HepG2 (cell line): ENCODE data around the gene PSME3IP1. TPM values are rescaled to one million over a fixed set of nuclear protein-coding genes. Genes with fewer than 3 reads are reported as not detected.
A peak's percentile ranks its signal among the peaks of the same experiment; 100 is the strongest.

Experiments
- ATAC-seq: fragments of 200-7000 bp; cut with Tn5 transposase; 3 replicates; pipeline ENCODE4 v1.9.1; 2020; ENCODE audit warnings: mild to moderate bottlenecking, moderate library complexity
- BruUV-seq: library from RNA; stranded (reverse); fragments of 400-500 nt; replicated peaks from 2 replicates; lab custom pipeline; 2021; lab: Mats Ljungman, UMichigan
- CTCF ChIA-PET: fragments of 300-600 bp; formaldehyde crosslinking; extraction: SDS; loops from one replicate; lab custom pipeline; 2021; ENCODE audit warnings: low total read pairs, inconsistent platforms, low intra/inter-chr PET ratio; lab: Yijun Ruan, JAX
- POLR2A ChIA-PET: fragments of 350-600 bp; sonication (Branson Sonifier 250); formaldehyde crosslinking; loops from one replicate; lab custom pipeline; 2020; ENCODE audit warnings: antibody characterized with exemption, inconsistent platforms; lab: Yijun Ruan, JAX
- DNase-seq: peaks from one replicate; pipeline ENCODE4 v3.0.0-alpha.2; 2015; ENCODE audit warnings: low spot score
- FAIRE-seq: peaks from 3 replicates; lab custom pipeline; 2011; peaks lifted over from hg19 to GRCh38; lab: Jason Lieb, UNC
- H2AFZ ChIP-seq: one replicate; pipeline ENCODE4 v1.6.1; 2011; ENCODE audit warnings: low read length, inconsistent platforms
- H3K27ac ChIP-seq: fragments of 300-600 bp; 3 replicates; pipeline ENCODE4 v1.8.0; 2011; ENCODE audit warnings: mixed run types, mild to moderate bottlenecking, mixed read lengths, low read length, inconsistent platforms; ENCODE audit not compliant: insufficient read depth; ENCODE audit errors: extremely low read length
- H3K27me3 ChIP-seq, 2 experiments: fragments of 200-600 bp in 1 of 2; 2 replicates in 1 of 2; 3 replicates in 1 of 2; pipeline versions ENCODE4 v1.6.0 to v1.8.0; 2011; ENCODE audit warnings: low read length in 2 of 2, mild to moderate bottlenecking in 2 of 2, moderate library complexity in 2 of 2, inconsistent platforms in 1 of 2; ENCODE audit not compliant: insufficient read depth in 2 of 2, control insufficient read depth in 1 of 2
- H3K36me3 ChIP-seq, 2 experiments: fragments of 200-600 bp in 1 of 2; replicated peaks in 1 of 2; 2 replicates in 1 of 2; 3 replicates in 1 of 2; pipeline versions ENCODE4 v1.5.1 to v1.8.0; 2011; ENCODE audit warnings: low read length in 2 of 2, inconsistent platforms in 1 of 2; ENCODE audit not compliant: insufficient read depth in 2 of 2, control insufficient read depth in 1 of 2
- H3K4me1 ChIP-seq: 2 replicates; pipeline ENCODE4 v1.5.1; 2012; ENCODE audit warnings: low read length, inconsistent platforms; ENCODE audit not compliant: insufficient read depth
- H3K4me2 ChIP-seq: 2 replicates; pipeline ENCODE4 v1.6.0; 2011; ENCODE audit warnings: low read depth, low read length, inconsistent platforms
- H3K4me3 ChIP-seq, 3 experiments: fragments of 200-600 bp in 1 of 3; sonication (generic), shearing (Covaris generic) in 1 of 3; replicated peaks in 1 of 3; 2 replicates each; pipeline ENCODE4 v1.5.1; 2011 to 2016; ENCODE audit warnings: low read length in 3 of 3, inconsistent platforms in 2 of 3, low read depth in 2 of 3, mild to moderate bottlenecking in 2 of 3, control low read depth in 1 of 3, mixed read lengths in 1 of 3; ENCODE audit not compliant: insufficient read depth in 1 of 3
- H3K79me2 ChIP-seq: one replicate; pipeline ENCODE4 v1.6.1; 2011; ENCODE audit warnings: low read length, inconsistent platforms; ENCODE audit not compliant: insufficient read depth
- H3K9ac ChIP-seq: 2 replicates; pipeline ENCODE4 v1.6.0; 2011; ENCODE audit warnings: mild to moderate bottlenecking, low read depth, low read length, inconsistent platforms; ENCODE audit not compliant: insufficient read depth
- H3K9me3 ChIP-seq: 2 replicates; pipeline ENCODE4 v1.5.1; 2012; ENCODE audit warnings: mild to moderate bottlenecking, low read length
- H4K20me1 ChIP-seq: 2 replicates; pipeline ENCODE4 v1.6.0; 2011; ENCODE audit warnings: inconsistent platforms, mild to moderate bottlenecking, low read length, moderate library complexity; ENCODE audit not compliant: insufficient read depth
- FOSL2 ChIP-seq: sonication (generic); formaldehyde crosslinking; IDR thresholded peaks from 2 replicates; pipeline ENCODE4 v1.4.0; 2020; ENCODE audit warnings: missing genetic modification reagents
- RARA ChIP-seq: IDR thresholded peaks from 2 replicates; pipeline ENCODE4 v1.6.1; 2016; ENCODE audit warnings: missing genetic modification reagents, missing compliant biosample characterization
- RBM22 ChIP-seq: fragments of 200-400 bp; formaldehyde crosslinking; optimal IDR thresholded peaks from 2 replicates; pipeline ENCODE3; 2017; ENCODE audit warnings: mild to moderate bottlenecking, low read length, moderate library complexity
- RCOR2 ChIP-seq: IDR thresholded peaks from 2 replicates; pipeline ENCODE4 v1.6.1; 2016; ENCODE audit warnings: missing biosample characterization, missing genetic modification reagents
- RXRA ChIP-seq: sonication (generic); formaldehyde crosslinking; IDR thresholded peaks from 2 replicates; pipeline ENCODE4 v1.5.1; 2020; ENCODE audit warnings: missing genetic modification reagents
- SIN3B ChIP-seq: fragments of 150-350 bp; IDR thresholded peaks from 2 replicates; pipeline ENCODE4 v1.6.1; 2014; ENCODE audit warnings: low read length
- ZNF350 ChIP-seq: sonication (generic); formaldehyde crosslinking; IDR thresholded peaks from 2 replicates; pipeline ENCODE4 v1.4.0; 2020; ENCODE audit warnings: mild to moderate bottlenecking, low read depth, missing genetic modification reagents, borderline replicate concordance
- WGBS: methylation state at CpG from one replicate; pipeline ENCODE4 v1.1.6; 2017; ENCODE audit warnings: low lambda C conversion rate; 5-methylcytosine and 5-hydroxymethylcytosine counted together
- in situ Hi-C: cut with HindIII; loops from 2 replicates; pipeline ENCODE4 v1.10.0; 2017; ENCODE audit warnings: low pct_unique_long_range_greater_than_20kb; ENCODE audit not compliant: extremely low pct_ligation_motif_present
- intact Hi-C: fragments of 100-400 bp; cut with micrococcal nuclease; formaldehyde crosslinking; loops from one replicate; pipeline ENCODE4 v1.10.0; 2022; ENCODE audit not compliant: unreplicated experiment
- polyA plus RNA-seq, 8 experiments: library from polyadenylated mRNA; depleted of rRNA in 3 of 8; stranded (reverse) in 7 of 8; unstranded in 1 of 8; fragments of >200 nt; fragmentation: Illumina TruSeq in 4 of 8; extraction: Trizol in 4 of 8; gene quantifications; 2 replicates each; pipeline versions ENCODE4 v1.2.1 to v1.2.3, GENCODE V29; 2011 to 2016; ENCODE audit warnings: low read depth in 4 of 8, missing spikeins in 1 of 8, mixed read lengths in 1 of 8; ENCODE audit not compliant: insufficient read depth in 1 of 8
- total RNA-seq, 5 experiments: library from RNA; depleted of rRNA; stranded (reverse); fragments of >200 nt; fragmentation: Illumina TruSeq; extraction: Trizol; gene quantifications; 2 replicates each; pipeline ENCODE4 v1.2.3, GENCODE V29; 2016; ENCODE audit warnings: low read depth in 1 of 5
- TF ChIP-seq, protein P1 (sequence below): sonication (generic); formaldehyde crosslinking; IDR thresholded peaks from 2 replicates; pipeline ENCODE4 v1.9.0; 2021; ENCODE audit warnings: missing genetic modification reagents, borderline replicate concordance
- TF ChIP-seq, protein P2 (sequence below): sonication (generic); formaldehyde crosslinking; IDR thresholded peaks from 2 replicates; pipeline ENCODE4 v1.8.1; 2022; ENCODE audit warnings: low read depth, mild to moderate bottlenecking, missing genetic modification reagents
- TF ChIP-seq, protein P3 (sequence below), 2 experiments: IDR thresholded peaks; 2 replicates each; pipeline ENCODE4 v1.6.1; 2011 to 2012; ENCODE audit warnings: low read length in 2 of 2, borderline replicate concordance in 1 of 2, low read depth in 1 of 2, mild to moderate bottlenecking in 1 of 2, moderate library complexity in 1 of 2

Gene PSME3IP1
- total and polyA plus RNA-seq, 2 of the 13 experiments (the other 11 are each of a cell fraction or from before 2014, with no cell fraction given), result 90.8 to 99.8 TPM

DNA sequence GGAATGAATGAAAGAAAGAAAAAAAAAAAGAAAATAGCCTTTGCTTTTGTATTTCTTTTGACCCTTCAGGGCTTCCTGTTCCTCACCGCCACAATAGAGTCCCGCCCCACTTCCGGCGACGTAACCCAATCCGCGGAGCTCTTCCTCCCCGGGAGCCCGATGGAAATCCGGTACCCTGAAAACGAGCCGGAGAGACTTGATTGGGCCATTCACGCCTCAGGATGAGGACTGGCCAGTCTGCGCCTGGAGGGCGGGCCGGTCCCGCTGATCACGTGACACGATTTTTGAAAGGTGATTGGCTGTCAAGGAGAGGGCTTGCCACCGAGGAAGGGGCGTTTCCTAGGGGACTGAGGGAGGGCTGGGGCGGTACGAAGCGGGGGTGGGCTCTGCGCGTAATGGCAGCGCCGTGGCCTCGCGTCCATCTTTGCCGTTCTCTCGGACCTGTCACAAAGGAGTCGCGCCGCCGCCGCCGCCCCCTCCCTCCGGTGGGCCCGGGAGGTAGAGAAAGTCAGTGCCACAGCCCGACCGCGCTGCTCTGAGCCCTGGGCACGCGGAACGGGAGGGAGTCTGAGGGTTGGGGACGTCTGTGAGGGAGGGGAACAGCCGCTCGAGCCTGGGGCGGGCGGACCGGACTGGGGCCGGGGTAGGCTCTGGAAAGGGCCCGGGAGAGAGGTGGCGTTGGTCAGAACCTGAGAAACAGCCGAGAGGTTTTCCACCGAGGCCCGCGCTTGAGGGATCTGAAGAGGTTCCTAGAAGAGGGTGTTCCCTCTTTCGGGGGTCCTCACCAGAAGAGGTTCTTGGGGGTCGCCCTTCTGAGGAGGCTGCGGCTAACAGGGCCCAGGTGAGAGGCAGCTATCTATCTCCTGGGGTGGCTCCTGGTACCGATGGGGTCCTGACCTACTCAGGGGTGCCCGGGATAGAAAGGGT is at the start of gene PSME3IP1, which contains the start of gene RSPRY1 (continued):
- TF ChIP-seq, protein P1, sequence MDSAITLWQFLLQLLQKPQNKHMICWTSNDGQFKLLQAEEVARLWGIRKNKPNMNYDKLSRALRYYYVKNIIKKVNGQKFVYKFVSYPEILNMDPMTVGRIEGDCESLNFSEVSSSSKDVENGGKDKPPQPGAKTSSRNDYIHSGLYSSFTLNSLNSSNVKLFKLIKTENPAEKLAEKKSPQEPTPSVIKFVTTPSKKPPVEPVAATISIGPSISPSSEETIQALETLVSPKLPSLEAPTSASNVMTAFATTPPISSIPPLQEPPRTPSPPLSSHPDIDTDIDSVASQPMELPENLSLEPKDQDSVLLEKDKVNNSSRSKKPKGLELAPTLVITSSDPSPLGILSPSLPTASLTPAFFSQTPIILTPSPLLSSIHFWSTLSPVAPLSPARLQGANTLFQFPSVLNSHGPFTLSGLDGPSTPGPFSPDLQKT, result no peak
- no peak for TF ChIP-seq RCOR2 (CRISPR knock-in tag)
- TF ChIP-seq, protein P2, sequence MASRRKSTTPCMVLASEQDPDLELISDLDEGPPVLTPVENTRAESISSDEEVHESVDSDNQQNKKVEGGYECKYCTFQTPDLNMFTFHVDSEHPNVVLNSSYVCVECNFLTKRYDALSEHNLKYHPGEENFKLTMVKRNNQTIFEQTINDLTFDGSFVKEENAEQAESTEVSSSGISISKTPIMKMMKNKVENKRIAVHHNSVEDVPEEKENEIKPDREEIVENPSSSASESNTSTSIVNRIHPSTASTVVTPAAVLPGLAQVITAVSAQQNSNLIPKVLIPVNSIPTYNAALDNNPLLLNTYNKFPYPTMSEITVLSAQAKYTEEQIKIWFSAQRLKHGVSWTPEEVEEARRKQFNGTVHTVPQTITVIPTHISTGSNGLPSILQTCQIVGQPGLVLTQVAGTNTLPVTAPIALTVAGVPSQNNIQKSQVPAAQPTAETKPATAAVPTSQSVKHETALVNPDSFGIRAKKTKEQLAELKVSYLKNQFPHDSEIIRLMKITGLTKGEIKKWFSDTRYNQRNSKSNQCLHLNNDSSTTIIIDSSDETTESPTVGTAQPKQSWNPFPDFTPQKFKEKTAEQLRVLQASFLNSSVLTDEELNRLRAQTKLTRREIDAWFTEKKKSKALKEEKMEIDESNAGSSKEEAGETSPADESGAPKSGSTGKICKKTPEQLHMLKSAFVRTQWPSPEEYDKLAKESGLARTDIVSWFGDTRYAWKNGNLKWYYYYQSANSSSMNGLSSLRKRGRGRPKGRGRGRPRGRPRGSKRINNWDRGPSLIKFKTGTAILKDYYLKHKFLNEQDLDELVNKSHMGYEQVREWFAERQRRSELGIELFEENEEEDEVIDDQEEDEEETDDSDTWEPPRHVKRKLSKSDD (CRISPR knock-in tag), result 0 out of 2 replicates have a peak, but pooled peaks have one; percentile 74
- TF ChIP-seq RARA (CRISPR knock-in tag), result 0 out of 2 replicates have a peak, but pooled peaks have one; percentile 13

DNA sequence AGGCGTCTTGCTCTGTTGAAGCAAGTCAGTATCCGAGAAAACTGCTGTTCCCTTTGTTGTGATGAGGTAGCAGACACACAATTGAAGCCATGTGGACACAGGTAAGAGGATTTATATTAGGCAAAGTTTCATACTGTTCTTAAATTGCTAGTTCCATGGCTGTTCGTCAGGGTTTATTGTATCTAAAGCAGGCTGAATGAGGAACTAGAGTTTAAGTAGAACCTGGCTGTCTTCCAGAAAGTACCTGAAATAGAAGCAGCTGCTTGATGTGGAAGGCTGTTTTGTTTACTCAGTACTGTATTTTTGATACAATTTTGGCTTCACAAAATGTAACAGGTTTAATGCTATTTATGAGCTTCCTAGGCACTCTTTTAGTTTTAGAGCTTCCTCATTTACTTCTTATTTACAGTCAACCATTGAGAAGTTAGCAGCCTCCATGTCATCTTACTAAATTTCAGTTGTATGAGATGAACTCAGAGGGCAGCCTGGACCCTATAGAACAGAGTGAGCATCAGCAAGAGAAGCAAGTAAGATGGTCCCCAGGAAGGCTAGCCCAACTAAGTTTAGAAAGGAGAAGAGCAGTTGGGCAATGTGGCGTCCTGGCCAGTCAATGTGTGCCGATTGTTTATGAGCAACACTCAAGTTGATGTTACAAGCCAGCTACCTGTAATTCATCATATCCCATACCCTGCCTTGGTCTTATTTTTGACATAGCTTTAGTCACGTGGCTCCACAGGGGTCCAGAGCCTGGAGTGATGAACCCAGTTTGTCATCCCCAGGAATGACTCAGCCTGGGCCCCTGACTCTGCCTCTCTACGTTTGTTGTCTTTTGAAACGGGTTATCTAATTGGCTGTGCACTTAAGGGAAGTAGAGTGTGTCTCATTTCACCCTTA is 49.5 kb upstream of the PSME3IP1 start:
- CTCF ChIA-PET, result no interaction called here
- peak; percentile 46; the same call in 2 of the 3 replicates for ATAC-seq
- H3K36me3 ChIP-seq, result peaks cover 44 to 78% of the 10 kb centered on the region in 2 experiments

More for the DNA sequence above, 49.5 kb upstream of the PSME3IP1 start:
- peak; percentile 29 for DNase-seq
- no peak for FAIRE-seq
- in situ Hi-C loops (no loop called here), intact Hi-C loops (no loop called here)
- Histone ChIP-seq H3K9ac (no peak overlapping the region), H3K27ac (no peak overlapping the region), H3K79me2 (no peaks in the 10 kb centered on the region), H3K4me1 (no peaks in the 10 kb centered on the region), H3K4me3 (no peak overlapping the region), H3K27me3 (no peaks in the 10 kb centered on the region), H3K4me2 (no peak overlapping the region), H2AFZ (no peak overlapping the region), H4K20me1 (no peaks in the 10 kb centered on the region), H3K9me3 (no peaks in the 10 kb centered on the region)
- POLR2A ChIA-PET, result no interaction called here
- no TSS peak for BruUV-seq
- WGBS, result 88% methylated on average over 8 of the region's 8 CpGs
- TF ChIP-seq SIN3B (no peak), RXRA (CRISPR knock-in tag) (no peak), ZNF350 (CRISPR knock-in tag) (no peak), FOSL2 (peak; percentile 67), RBM22 (peak; percentile 41)
- TF ChIP-seq, protein P3, sequence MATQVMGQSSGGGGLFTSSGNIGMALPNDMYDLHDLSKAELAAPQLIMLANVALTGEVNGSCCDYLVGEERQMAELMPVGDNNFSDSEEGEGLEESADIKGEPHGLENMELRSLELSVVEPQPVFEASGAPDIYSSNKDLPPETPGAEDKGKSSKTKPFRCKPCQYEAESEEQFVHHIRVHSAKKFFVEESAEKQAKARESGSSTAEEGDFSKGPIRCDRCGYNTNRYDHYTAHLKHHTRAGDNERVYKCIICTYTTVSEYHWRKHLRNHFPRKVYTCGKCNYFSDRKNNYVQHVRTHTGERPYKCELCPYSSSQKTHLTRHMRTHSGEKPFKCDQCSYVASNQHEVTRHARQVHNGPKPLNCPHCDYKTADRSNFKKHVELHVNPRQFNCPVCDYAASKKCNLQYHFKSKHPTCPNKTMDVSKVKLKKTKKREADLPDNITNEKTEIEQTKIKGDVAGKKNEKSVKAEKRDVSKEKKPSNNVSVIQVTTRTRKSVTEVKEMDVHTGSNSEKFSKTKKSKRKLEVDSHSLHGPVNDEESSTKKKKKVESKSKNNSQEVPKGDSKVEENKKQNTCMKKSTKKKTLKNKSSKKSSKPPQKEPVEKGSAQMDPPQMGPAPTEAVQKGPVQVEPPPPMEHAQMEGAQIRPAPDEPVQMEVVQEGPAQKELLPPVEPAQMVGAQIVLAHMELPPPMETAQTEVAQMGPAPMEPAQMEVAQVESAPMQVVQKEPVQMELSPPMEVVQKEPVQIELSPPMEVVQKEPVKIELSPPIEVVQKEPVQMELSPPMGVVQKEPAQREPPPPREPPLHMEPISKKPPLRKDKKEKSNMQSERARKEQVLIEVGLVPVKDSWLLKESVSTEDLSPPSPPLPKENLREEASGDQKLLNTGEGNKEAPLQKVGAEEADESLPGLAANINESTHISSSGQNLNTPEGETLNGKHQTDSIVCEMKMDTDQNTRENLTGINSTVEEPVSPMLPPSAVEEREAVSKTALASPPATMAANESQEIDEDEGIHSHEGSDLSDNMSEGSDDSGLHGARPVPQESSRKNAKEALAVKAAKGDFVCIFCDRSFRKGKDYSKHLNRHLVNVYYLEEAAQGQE (IDR thresholded peaks at IDR 0.05; ENCODE audit: borderline replicate concordance in 1 of 2, low read depth in 1 of 2, low read length in 2 of 2), result no peak
